Measurements from ENCODE around the gene ABHD18.
"Not testable (repeated sequence)": the region's sequence is repeated elsewhere in the genome, so short reads cannot be mapped to it uniquely, and the experiment has no call there.

ABHD18 gene

DNA sequence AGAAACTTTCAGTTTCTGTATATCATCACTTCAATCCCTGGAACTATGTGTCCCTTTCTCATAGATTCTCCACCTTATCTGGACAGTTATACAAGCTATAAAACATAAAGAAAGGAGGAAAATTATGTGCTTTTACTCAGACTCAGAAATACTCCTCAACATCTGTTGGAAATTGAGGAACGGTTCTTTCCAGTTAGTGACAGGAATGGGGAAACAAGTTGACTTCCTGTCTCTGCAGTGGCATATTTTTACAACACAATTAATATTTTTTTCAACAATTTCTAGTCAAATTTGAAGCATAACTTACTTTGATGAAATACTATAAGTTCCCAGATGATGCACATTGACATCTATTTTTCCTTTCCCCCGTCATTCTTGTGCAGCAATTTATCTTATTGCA lies 27.9 kb downstream of the ABHD18 start:
- DNase-seq (ENCODE audit: low spot score) = no peak

DNA sequence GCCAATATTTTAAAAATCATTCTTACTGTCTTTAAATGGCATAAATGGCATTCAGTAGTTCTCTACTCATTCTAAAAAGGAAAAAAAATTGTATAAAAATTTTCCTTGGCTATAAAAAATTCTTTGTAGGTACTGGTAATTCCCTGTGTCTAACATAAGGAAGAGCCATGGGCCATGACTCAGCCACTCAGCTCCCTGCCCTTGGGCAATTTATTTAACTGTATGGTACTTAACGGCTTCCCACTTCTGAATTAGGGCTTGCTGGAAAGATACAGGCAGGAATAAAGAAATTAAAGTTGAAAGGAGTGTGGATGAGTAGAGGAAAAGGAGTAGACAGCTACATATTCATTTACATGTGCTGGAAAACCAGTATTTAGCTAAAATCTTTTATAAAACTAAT lies 30.6 kb downstream of the ABHD18 start:
- DNase-seq (ENCODE audit: low spot score) = no peak

DNA sequence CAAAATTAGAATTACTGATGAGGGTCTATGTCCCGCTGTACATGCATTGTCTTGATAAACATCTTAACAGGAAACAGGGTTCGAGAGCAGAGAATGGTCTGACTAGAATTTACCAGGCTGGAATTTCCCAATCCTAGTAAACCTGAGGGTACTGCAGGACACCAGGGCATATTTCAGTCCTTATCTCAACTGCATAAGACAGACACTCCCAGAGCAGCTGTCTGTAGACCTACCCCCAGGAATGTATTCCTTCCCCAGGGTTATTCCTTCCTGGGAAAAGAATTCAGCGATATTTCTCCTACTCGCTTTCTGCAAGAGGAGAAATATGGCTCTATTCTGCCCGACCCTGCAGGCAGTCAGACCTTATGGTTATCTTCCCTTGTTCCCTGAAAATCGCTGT lies 31.3 kb downstream of the ABHD18 start:
- DNase-seq (ENCODE audit: low spot score) = not testable (repeated sequence)

DNA sequence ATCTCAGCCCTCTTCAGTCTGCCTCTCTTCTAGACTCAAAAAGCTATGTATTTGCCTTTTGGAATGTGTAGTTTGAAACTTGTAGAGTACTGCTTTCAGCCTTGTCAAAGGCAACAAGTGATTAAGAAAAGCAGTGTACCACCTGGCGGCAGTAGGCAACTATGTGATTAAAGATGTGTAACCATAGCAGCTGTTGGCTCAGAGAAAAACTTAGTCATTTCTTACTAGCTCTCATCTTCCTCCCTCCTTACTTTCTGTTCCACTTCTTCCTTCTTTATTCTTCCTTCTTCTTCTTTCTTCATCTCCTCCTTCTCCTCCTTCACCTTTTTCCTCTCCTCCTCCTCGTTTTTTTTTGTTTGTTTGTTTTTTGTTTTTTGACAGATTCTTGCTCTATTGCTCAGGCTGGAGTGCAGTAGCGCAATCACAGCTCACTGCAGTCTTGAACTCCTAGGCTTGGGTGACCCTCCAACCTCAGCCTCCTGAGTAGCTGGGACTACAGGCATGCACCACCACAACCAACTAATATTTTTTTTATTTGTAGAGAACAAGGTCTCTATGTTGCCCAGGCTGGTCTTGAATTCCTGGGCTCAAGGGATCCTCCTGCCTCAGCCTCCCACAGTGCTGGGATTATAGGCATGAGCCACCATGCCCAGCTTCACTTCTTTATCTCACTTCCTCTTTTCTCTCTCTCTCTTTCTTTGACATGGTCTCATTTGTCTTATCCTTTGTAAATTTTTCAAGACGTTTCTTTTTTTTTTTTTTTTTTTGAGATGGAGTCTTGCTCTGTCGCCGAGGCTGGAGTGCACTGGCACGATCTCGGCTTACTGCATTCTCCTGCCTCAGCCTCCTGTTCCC lies 32.6 kb downstream of the ABHD18 start:
- DNase-seq (ENCODE audit: low spot score) = no peak

DNA sequence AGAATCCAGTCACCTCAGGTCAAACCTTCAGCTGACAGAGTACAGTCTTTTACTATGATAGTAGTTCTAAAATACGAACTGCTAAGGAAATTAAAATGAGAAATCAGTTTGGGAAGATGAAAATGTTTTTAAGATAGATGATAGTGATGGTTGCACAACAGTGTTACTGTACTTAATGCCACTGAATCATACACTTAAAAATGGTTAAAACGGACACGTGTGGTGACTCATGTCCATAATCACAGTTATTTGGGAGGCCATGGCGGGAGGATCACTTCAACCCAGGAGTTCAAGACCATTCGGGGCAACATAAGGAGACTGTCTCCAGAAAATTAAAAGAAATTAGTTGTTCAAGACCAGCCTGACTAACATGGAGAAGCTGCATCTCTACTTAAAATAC lies 41.4 kb downstream of the ABHD18 start:
- no peak for DNase-seq (ENCODE audit: low spot score)

DNA sequence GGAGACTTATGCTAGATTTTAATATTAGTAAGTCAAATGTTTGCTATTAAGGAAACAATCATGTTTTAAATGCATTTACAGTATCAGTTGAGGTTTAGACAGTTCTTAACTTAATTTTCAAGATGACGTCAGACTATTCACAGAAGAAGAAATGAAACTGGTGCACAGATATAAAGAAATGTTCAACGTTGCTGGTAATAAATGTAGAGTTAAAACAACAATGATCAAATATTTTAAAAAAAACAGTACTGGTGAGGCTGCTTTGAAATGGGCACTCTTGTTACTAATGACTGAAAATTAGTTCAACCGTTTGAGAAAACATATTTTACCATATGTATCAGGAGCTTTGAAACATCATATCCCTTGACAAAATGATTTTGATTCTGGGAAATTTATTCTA lies 44.2 kb downstream of the ABHD18 start:
- no peak for DNase-seq (ENCODE audit: low spot score)

DNA sequence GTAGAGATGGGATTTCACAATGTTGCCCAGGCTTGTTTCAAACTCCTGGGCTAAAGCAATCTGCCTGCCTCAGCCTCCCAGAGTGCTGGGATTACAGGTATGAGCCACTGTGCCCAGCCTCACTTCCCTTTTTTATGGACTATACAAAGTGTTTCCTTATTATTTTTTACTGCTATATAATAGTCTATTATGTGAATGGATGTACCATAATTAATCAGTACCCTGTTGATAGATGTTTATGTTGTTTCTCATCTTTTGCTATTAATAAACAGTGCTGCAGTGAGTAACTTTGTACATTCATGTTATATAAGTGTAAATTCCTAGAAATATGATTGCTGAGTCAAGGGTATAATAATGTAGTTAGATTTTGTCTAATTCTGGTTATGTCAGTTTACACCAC lies 60.1 kb downstream of the ABHD18 start:
- no peak for DNase-seq (ENCODE audit: low spot score)

DNA sequence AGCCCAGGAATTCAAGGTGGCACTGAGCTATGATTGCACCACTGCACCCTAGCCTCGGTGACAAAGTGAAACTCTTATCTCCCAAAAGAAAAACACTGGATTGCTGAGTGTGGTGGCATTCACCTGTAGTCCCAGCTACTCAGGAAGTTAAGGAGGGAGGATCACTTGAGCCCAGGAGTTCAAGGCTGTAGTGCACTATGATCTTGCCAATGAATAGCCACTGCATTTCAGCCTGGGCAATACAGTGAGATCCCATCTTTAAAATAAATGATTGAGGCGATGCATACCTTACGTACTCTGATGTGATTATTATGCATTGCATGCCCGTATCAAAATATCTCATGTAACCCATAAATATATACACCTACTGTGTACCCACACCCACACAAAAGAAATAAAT lies 64.7 kb downstream of the ABHD18 start:
- DNase-seq (ENCODE audit: low spot score) = no peak

DNA sequence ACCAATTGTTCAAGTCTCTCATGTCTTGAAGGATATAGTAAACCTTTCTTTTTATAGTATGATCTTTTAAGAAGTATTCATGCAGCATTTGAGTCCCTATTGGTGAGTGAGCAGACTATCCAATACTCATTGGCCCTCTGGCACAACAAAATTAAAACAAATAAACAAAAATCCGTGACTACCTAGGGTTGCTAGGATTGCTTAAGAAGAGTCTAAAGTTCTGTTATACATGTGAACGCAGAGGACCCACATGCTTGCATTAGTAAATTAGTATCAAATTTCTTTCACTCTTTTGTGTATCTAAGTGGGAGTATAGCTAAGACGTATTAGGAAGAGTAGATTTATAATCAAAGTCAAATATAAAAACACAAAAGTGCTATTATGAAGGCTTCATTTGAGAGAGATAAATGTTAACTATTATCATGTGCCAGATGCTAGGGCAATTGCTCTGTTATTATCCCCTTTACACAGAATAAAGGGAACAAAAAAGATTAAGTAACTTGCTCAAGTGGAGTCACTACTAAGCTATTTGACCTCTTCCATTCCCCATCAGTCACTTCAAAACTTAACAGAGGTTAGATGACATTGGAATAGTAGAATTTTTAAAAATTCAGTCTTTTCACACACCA lies 66.7 kb downstream of the ABHD18 start:
- DNase-seq (ENCODE audit: low spot score) = no peak

DNA sequence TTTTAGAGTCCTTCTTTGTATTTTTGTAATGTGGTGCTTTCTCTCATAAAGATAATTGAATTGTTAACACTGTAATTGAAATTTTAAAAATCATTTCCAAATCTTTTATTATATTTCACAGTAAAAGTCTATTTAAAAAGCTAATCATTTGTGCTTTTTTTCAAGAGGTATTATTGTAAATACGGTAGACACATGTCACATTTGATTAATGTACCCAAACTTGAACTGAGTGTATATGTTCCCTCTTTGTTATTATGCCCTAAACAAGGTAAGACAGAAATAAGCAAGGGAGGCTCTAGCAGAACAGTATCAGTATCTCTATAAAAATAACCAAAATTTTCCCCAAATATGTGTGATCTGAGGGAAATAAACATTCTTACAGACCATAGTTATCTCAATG lies 74.4 kb downstream of the ABHD18 start:
- DNase-seq (ENCODE audit: low spot score) = no peak

DNA sequence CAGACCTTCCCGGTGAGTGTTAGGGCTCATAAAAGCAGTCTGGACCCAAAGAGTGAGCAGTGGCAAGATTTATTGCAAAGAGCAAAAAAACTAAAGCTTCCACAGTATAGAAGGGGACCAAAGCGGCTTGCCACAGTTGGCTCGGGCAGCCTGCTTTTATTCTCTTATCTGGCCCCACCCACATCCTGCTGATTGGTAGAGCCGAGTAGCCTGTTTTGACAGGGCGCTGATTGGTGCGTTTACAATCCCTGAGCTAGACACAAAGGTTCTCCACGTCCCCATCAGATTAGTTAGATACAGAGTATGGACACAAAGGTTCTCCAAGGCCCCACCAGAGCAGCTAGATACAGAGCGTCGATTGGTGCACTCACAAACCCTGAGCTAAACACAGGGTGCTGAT lies 81.8 kb downstream of the ABHD18 start:
- DNase-seq (ENCODE audit: low spot score) = not testable (repeated sequence)

DNA sequence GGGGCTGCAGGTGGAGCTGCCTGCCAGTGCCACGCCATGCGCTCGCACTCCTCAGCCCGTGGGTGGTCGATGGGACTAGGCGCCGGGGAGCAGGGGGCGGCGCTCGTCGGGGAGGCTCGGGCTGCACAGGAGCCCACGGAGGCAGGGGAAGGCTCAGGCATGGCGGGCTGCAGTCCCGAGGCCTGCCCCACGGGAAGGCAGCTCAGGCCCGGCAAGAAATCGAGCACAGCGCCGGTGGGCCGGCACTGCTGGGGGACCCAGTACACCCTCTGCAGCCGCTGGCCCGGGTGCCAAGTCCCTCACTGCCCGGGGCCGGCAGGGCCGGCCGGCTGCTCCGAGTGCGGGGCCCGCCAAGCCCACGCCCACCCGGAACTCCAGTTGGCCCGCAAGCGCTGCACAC lies 82.3 kb downstream of the ABHD18 start:
- DNase-seq (ENCODE audit: low spot score) = not testable (repeated sequence)

DNA sequence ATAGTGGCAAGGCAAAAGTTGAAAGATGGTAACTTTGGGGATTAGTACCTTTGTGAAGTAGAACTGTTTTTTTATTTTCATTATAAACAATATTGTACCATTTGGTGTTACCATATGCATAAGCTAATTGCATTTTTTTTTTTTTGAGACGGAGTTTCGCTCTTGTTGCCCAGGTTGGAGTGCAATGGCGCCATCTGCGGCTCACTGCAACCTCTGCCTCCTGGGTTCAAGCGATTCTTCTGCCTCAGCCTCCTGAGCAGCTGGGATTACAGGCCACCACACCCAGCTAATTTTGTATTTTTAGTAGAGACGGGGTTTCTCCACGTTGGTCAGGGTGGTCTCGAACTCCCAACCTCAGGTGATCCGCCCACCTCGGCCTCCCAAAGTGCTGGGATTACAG lies 86.0 kb downstream of the ABHD18 start:
- DNase-seq (ENCODE audit: low spot score) = not testable (repeated sequence)

DNA sequence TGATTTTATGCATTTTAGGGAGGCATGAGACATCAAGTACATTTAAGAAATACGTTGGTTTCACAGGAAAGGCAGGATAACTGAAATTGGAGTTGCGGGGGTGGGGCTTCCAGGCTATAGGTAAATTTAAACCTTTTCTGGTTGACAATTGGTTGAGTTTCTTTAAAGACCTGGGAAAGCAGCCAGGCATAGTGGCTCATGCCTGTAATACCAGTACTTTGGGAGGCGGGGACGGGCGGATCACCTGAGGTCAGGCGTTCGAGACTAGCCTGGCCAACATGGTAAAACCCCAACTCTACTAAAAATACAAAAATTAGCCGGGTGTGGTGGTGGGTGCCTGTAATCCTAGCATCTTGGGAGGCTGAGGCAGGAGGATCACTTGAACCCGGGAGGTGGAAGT lies 89.7 kb downstream of the ABHD18 start:
- DNase-seq (ENCODE audit: low spot score) = not testable (repeated sequence)

DNA sequence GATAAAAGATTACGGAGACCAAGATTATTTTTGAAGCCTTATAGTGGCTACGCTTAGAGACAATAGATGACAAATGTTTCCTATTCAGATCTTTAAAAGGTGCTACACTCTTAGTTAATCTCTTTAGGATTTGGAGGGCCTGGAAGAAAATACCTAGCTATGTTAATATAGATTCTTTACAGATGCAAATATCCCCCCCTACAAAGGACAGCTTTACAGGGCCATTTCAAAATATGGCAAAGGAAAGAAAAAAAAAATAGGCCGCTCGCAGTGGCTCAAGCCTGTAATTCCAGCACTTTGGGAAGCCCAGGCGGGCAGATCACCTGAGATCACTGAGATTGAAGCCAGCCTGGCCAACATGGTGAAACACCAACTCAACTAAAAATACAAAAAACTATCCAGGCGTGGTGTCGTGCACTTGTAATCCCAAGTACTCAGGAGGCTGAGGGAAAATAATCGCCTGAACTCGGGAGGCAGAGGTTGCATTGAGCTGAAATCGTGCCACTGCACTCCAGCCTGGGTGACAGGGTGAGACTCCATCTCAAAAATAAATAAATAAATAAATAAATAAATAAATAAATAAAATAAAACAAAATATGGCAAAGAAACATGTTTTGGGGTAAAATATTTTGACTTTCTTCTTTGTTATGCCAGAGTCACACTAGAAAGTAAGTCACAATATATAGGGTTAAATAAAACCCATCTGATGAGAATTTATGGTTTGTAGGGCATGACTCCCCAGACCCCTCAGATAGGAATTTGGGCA lies 90.4 kb downstream of the ABHD18 start:
- not testable (repeated sequence) for DNase-seq (ENCODE audit: low spot score)

DNA sequence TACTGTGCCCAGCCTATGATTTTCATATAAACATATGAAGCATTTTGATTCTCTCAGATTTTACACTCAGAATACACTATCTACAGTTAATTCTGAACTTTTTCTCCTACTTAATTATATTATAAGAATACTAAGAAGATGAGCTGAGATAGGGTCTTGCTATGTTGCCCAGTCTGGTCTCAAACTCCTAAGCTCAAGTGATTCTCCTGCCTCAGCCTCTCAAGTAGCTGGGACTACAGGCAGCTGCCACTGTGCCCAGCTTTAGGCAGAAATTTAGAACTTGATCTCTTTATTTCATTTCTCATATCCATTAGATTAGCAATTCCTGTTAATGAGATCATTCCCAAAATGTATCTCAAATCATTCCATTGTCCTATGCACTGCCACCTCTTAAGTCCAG lies 91.2 kb downstream of the ABHD18 start:
- no peak for DNase-seq (ENCODE audit: low spot score)

DNA sequence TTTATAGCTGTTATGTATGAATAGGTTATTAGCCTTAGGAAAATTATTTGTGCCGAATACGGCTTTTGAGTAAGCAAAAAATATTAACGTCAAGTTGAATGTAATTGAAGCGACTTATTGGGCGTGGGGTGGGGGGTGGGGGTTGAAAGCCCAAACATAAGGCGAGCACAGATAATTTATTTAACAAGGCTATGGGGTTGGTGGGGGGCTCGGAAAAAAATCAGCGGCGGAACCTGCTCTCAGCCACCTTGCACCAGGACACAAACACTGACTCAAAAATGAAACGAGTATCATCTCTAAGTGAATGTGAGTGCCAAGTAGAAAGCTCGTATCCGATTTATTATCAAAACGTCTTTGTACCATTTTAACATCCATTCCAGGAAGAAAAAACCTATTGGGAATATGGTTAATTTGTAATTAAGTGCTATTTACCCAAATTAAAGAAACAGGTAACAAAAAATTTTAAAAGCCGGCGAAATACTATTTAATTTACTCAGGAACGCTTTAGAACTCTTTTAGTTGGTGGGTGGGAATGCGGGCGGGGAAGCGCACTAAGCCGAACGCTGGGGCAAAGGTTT lies 95.0 kb downstream of the ABHD18 start:
- no peak for DNase-seq (ENCODE audit: low spot score)

DNA sequence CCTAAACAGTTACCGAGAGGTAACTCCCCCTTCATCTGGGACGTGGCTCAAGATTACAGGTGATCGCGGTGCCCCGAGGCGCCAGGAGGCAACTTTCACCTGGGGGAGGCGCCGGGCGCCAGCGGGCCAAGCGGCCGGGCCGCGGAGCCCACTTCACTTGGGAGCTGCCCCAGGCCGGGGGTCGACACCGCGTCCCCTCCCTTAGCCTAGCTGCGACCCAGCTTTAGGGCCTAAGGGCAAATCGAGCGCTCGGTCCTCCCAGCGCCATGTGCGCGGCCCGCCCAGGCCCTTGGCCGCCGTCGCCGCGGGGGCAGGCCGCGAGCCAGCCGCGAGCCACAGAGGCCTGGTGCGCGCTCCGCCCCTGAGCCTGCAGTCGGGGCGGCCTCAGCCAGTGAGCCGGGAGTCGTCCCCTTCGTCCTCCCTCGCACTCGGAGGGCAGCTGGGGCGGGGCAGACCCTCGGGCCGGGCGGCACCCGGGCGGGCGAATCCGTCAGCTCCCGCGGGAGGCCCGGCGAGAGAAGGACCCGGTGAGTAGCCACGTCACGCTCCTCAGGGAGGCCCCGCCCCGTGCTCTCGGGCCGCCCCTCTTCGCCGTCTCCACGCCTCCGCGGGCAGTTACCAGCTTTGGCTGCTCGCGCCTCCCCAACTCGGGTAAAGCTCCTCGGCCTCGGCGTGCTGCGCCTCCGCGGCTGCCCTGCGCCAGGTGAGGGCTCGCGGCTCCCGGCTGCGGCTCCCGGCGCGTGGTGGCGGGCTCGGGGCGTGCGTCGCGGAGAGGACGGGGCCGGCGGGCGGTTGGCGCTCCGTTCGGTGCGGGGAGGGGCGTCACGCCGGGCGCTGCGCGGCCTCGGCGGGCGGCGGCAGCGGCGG lies 95.7 kb downstream of the ABHD18 start, which contains the start of gene LARP1B:
TSS of gene LARP1B (plus strand) at position 614 of the 867 bp plus-strand sequence. CDS start 13,640 bp downstream, outside the sequence.
- peak; percentile 82 for DNase-seq (ENCODE audit: low spot score)

DNA sequence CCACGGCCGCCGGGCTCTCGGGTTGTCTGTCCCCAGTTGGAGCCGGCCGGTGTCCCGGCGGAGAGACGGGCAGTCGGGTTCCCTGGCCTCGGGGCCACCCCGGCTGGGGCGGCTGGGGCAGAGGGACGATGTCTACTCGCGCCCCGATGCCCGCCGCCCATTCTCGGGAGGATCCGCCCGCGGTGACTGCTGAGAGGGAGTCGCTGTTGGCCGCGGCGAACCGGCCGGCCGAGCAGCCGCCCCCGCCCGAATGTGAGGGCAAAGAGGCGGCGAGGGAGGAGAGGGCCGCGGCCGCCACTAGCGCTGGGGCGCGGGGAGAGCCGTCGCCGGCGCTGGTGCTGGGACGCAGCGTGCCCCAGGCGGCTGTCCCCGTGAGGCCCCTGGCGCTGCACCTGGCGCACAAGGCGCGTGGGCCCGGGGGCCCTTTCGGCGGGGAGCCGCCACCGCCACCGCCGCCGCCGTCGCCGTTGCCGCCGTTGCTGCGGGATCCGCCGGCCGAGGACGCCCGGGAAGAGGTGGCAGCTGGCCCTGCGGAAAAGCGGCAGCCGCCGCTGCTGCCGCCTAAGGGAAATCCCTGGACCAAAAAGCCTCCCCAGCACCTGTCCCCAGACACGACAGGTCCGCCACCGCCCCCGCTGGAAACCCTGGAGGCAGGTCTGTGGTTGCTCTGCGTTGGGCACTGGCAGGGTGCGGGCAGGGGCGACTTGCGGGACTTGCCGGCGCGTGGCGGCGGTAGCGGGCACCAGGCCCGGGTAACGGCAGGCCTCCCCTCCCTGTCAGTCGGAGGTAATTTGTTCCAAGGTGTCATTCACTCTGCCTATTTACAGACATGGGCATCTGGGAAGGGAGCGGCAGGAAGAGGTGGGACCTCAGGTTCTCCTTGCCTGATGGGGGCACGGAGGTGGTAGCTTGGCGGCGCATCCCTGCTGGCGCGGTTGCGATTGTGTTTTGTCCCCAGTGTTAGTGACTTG lies 96.6 kb downstream of the ABHD18 start:
- DNase-seq (ENCODE audit: low spot score) = peak; percentile 32

DNA sequence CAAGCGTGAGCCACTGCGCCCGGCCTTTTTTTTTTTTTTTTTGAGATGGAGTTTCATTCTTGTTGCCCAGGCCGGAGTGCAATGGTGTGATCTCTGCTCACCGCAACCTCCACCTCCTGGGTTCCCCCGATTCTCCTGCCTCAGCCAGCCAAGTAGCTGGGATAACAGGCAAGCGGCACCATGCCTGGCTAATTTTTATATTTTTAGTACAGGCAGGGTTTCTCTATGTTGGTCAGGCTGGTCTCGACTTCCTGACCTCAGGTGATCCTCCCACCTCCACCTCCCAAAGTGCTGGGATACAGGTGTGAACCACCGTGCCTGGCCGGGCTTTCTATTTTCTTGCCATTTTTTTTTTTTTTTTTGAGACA lies 101.2 kb downstream of the ABHD18 start:
- not testable (repeated sequence) for DNase-seq (ENCODE audit: low spot score)

All from HuH-7.5 (cell line).